Measurements from ENCODE around the gene ASAP3.
A peak's percentile ranks its signal among the peaks of the same experiment; 100 is the strongest.
"Not testable (repeated sequence)": the region's sequence is repeated elsewhere in the genome, so short reads cannot be mapped to it uniquely, and the experiment has no call there.

Gene ASAP3

GRCh38 chr1:23514111-23514679 lies 30.2 kb upstream of the ASAP3 start:
- DNase-seq (ENCODE audit: low read depth in 2 of 2), result no peak

GRCh38 chr1:23509896-23510295 lies 25.9 kb upstream of the ASAP3 start:
- DNase-seq (ENCODE audit: low read depth in 2 of 2), result no peak

DNA sequence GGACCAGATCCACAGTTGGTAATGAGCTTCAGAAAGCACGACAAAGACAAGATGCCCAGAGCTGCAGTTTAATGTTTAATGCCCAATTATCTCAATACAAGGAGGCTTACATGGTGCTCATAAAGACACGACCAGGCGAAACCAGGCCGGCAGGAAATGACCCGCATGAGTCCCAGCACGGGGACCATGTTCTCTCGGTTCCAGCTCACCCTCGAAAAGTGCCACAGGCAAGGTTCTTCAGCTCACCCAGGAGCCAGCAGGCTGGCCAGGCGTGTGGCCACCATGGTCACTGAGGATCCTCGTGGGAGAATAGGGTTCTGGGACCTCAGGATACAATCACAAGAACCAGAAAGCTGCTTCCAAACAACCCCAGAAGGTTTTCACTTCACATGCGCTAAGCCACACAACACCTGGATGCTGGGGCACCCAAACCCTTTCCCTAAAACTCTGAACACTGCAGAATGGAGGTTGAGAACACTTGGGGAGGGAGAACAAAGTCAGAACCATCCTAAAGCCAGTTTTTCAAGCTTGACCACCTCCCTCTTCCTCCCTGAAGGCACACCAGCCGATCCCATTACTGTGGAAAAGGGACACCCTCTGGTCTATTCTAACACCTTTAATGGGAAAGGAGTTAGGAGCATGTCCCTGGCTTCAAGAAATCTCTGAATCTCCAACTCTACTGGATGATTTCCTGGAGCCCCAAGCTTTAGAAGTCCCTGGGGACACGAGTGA lies 22.6 kb upstream of the ASAP3 start:
- DNase-seq (ENCODE audit: low read depth in 2 of 2), result no peak

GRCh38 chr1:23505851-23506250 lies 21.9 kb upstream of the ASAP3 start:
- no peak for DNase-seq (ENCODE audit: low read depth in 2 of 2)

GRCh38 chr1:23504156-23504555 lies 20.2 kb upstream of the ASAP3 start:
- not testable (repeated sequence) for DNase-seq (ENCODE audit: low read depth in 2 of 2)

DNA sequence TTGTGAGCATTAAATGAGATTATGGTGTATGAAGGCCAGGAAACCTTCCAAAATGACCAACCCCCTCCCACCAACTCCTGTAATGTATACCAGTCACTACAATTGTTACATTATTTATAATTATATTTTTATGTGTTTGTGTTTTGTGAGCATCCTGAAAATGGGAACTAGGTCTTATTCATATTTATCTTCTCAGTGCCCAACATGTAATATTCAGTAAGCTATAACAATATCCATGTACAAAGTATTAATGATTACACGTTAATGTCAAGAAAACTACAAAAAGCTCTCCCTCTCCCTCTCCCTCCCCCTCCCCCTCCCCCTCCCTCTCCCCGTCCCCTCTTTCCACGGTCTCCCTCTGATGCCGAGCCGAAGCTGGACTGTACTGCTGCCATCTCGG lies 19.0 kb upstream of the ASAP3 start:
- DNase-seq (ENCODE audit: low read depth in 2 of 2), result no peak

- no peak for DNase-seq (ENCODE audit: low read depth in 2 of 2)
Observed at GRCh38 chr1:23500466-23500865, 16.5 kb upstream of the ASAP3 start.

DNA sequence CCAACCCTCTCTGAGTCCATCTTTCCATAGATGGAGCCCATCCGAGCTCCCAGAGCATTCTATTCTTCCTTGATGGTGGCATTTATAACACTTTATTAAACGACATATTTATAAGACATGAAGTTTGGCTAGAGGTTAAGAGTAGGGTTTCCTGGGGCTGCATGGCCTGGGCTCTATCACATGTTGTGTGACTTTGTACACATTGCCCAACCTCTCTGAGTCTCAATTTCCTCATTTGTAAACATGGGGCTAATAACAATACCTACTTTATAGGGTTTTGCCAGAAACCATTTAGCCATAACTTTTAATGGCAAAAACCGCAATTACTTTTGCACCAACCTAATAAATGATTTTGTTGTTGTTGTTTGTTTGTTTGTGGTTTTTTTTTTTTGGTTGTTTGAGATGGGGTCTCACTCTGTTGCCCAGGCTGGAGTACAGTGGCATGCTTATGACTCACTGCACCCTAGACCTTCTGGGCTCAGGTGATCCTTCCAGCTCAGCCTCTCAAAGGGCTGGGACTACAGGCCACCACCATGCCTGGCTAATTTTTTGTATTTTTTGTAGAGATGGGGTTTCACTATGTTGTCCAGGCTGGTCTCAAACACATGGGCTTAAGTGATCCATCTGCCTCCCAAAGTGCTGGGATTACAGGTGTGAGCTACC lies 13.9 kb upstream of the ASAP3 start:
- no peak for DNase-seq (ENCODE audit: low read depth in 2 of 2)

GRCh38 chr1:23496490-23497181 lies 12.7 kb upstream of the ASAP3 start:
- DNase-seq (ENCODE audit: low read depth in 2 of 2), result no peak

GRCh38 chr1:23494836-23495235 lies 10.9 kb upstream of the ASAP3 start:
- DNase-seq (ENCODE audit: low read depth in 2 of 2), result not testable (repeated sequence)

GRCh38 chr1:23492776-23493175 lies 8.8 kb upstream of the ASAP3 start:
- DNase-seq (ENCODE audit: low read depth in 2 of 2), result not testable (repeated sequence)

- no peak for DNase-seq (ENCODE audit: low read depth in 2 of 2)
Observed at GRCh38 chr1:23492132-23492720, 8.2 kb upstream of the ASAP3 start.

DNA sequence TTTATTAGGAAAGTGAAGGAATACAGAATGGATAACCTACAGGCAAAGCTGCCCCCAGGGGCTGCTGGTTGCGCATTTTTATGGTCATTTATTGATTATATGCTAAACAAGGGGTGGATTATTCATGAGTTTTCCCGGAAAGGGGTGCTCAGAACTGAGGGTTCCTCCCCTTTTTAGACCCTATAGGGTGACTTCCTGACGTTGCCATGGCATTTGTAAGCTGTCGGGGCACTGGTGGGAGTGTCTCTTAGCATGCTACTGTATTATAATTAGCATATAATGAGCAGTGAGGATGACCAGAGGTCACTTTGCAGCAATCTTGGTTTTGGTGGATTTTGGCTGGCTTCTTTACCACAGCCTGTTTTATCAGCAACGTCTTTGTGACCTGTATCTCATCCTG lies 5.9 kb upstream of the ASAP3 start:
- no peak for DNase-seq (ENCODE audit: low read depth in 2 of 2)

DNA sequence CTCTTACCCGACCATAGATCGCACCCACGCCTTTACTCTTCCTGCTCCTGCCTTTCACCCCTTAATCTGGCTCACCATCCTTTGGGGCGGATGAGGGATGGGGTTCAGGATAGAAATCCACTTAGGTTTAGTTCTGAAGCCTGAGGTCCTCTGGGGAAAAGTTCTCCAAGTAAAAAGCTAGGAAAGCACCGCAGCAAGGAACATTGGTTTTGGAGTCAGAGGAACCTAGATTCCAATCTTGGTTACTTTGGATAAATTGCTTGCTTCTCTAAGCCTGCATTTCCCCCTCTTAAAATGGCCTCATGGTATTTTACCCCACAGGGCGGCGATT lies 988 bp upstream of the ASAP3 start:
- no peak for DNase-seq (ENCODE audit: low read depth in 2 of 2)

- peak; percentile 67 to 84 for DNase-seq (ENCODE audit: low read depth in 2 of 2)
Observed at GRCh38 chr1:23484253-23485001, 448 bp upstream of the ASAP3 start.

GRCh38 chr1:23481904-23482303 lies 2.1 kb downstream of the ASAP3 start:
- DNase-seq (ENCODE audit: low read depth in 2 of 2), result no peak

- no peak for DNase-seq (ENCODE audit: low read depth in 2 of 2)
Observed at GRCh38 chr1:23481026-23481597, 2.9 kb downstream of the ASAP3 start.

GRCh38 chr1:23480187-23481025 lies 3.6 kb downstream of the ASAP3 start:
- no peak for DNase-seq (ENCODE audit: low read depth in 2 of 2)

DNA sequence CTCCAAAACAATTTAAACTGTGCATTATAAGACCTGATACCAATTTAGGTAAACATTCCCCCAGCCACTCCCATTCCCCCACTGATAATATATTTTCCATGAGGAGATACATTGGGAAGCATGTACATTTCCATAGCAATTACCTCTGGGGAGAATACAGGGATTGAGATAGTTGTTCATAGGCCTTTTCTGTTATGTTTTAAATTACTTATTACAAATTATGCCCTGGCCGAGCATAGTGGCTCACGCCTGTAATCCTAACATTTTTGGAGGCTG lies 4.4 kb downstream of the ASAP3 start:
- DNase-seq (ENCODE audit: low read depth in 2 of 2), result no peak

DNA sequence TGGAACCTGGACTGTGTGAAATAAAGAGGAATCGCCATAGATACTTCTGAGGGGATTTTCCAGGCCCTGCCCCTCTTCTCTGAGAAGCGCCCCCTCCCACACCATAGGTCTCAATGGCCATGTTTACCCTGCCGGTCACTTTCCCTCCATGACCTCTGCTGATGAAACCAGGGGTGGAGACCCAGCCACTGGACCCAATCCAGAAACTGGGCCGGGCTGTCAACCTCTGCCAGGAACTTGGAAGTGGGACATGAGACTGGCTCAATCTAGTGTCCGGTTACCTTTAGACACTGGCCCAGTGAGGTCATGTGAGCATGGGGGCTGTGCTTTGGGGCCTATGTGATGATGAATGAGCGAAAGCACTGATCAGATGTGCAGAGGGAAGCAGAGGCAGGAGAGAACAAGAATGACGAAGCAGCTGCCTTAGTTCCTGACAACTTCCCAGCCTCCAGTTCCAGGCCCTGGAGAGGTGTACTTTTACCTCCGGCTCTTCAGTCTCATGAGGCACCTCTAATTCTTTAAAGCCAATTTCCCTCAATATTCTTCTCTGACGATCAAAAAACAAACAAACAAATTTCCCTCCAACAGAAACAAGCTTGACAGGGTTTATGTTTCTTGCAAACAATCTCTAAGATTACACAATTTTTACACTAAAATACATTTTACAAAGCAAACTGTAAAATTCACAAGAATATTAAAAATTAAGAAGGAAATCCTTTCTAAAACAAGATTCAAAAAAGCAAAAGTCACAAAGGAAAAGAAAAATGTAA lies 4.9 kb downstream of the ASAP3 start:
- no peak for DNase-seq (ENCODE audit: low read depth in 2 of 2)
